Mesendoderm (in vitro differentiated cells): ENCODE measurements around the gene MSMP.
A peak's percentile ranks its signal among the peaks of the same experiment; 100 is the strongest.

Experiments
- DNase-seq: peaks from one replicate; pipeline ENCODE4 v3.0.0; 2013
- H2AK5ac ChIP-seq: 2 replicates; pipeline ENCODE4 v1.6.1; 2013; ENCODE audit warnings: low read length, inconsistent platforms
- H2BK120ac ChIP-seq: 2 replicates; pipeline ENCODE4 v1.6.1; 2013; ENCODE audit warnings: low read depth, mild to moderate bottlenecking, low read length, moderate library complexity, mixed read lengths
- H2BK15ac ChIP-seq: replicated peaks from 2 replicates; pipeline ENCODE4 v1.6.1; 2013; ENCODE audit warnings: low read depth, mild to moderate bottlenecking, moderate library complexity
- H2BK5ac ChIP-seq: 2 replicates; pipeline ENCODE4 v1.6.1; 2013; ENCODE audit warnings: low read length, inconsistent platforms
- H3K18ac ChIP-seq: 2 replicates; pipeline ENCODE4 v1.6.1; 2013; ENCODE audit warnings: mild to moderate bottlenecking, low read length, mixed read lengths
- H3K23ac ChIP-seq: one replicate; pipeline ENCODE4 v1.6.1; 2013; ENCODE audit warnings: low read length
- H3K27ac ChIP-seq: 2 replicates; pipeline ENCODE4 v1.5.1; 2013; ENCODE audit warnings: low read depth, mild to moderate bottlenecking, inconsistent platforms, low read length, moderate library complexity
- H3K27me3 ChIP-seq: 2 replicates; pipeline ENCODE4 v1.6.1; 2013; ENCODE audit warnings: low read length, control low read depth, mild to moderate bottlenecking, inconsistent platforms; ENCODE audit not compliant: insufficient read depth, poor library complexity
- H3K36me3 ChIP-seq: 2 replicates; pipeline ENCODE4 v1.6.1; 2013; ENCODE audit warnings: low read length, inconsistent platforms; ENCODE audit not compliant: control insufficient read depth, insufficient read depth
- H3K4ac ChIP-seq: one replicate; pipeline ENCODE4 v1.6.1; 2013; ENCODE audit warnings: low read depth, mild to moderate bottlenecking, low read length, moderate library complexity
- H3K4me1 ChIP-seq: 2 replicates; pipeline ENCODE4 v1.6.1; 2013; ENCODE audit warnings: low read depth, low read length, inconsistent platforms; ENCODE audit not compliant: control insufficient read depth
- H3K4me2 ChIP-seq: 2 replicates; pipeline ENCODE4 v1.6.1; 2013; ENCODE audit warnings: low read length
- H3K4me3 ChIP-seq: 2 replicates; pipeline ENCODE4 v1.5.1; 2013; ENCODE audit warnings: mild to moderate bottlenecking, low read length
- H3K56ac ChIP-seq: one replicate; pipeline ENCODE4 v1.6.1; 2013; ENCODE audit warnings: low read length
- H3K79me1 ChIP-seq: 2 replicates; pipeline ENCODE4 v1.6.1; 2013; ENCODE audit warnings: low read length, inconsistent platforms
- H3K79me2 ChIP-seq: 2 replicates; pipeline ENCODE4 v1.6.1; 2013; ENCODE audit warnings: mild to moderate bottlenecking, low read length; ENCODE audit not compliant: control insufficient read depth, insufficient read depth
- H3K9ac ChIP-seq: 2 replicates; pipeline ENCODE4 v1.6.1; 2013; ENCODE audit warnings: low read length, inconsistent platforms
- H4K5ac ChIP-seq: one replicate; pipeline ENCODE4 v1.6.1; 2013; ENCODE audit warnings: low read length
- H4K8ac ChIP-seq: one replicate; pipeline ENCODE4 v1.6.1; 2013; ENCODE audit warnings: low read depth, mild to moderate bottlenecking, control low read depth, low read length, moderate library complexity
- WGBS: extraction: QIAGEN DNeasy Blood & Tissue Kit; methylation state at CpG from one replicate; pipeline ENCODE4 v1.1.7; 2013; ENCODE audit warnings: low lambda C conversion rate, missing lambda C conversion rate; ENCODE audit not compliant: insufficient coverage; ENCODE audit errors: extremely low coverage; 5-methylcytosine and 5-hydroxymethylcytosine counted together

The MSMP gene

DNA sequence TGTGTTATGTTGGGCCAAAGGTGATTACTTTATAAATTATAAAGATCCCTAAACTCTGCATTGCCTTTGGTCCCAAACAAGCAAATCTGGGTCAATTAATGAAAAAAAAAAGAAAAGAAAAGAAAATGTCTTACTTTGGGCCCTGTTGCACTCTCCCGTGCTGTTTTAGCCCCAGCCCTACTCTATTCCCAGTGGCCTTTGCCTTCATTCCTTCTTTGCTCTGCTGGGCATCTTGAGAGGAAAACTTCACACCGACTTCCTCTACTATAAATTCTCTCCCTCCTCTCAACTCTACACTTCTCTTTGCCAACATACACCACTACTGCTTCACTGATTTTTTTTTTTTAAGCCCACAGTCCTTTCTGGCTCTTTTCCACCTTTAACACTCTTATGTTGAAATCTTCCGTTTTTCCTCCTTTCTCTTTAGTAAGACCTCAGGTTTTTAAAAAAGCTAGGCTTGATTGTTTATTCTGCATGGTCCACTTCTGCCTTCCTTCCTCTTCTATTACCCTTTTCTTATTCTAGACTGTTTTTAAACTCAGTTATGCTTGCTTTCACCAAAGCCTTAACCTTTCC lies 4.5 kb upstream of the MSMP start:
- DNase-seq, result no peak
- Histone ChIP-seq H4K8ac (no peak overlapping the region), H3K23ac (no peak overlapping the region), H3K4me1 (no peaks in the 10 kb centered on the region), H3K4ac (no peak overlapping the region), H2BK5ac (no peak overlapping the region), H3K27me3 (no peaks in the 10 kb centered on the region), H3K79me2 (no peaks in the 10 kb centered on the region), H3K4me2 (no peak overlapping the region), H3K18ac (no peak overlapping the region), H2BK120ac (no peak overlapping the region), H3K79me1 (no peaks in the 10 kb centered on the region), H2BK15ac (no peak overlapping the region), H3K56ac (no peak overlapping the region), H2AK5ac (no peak overlapping the region), H3K4me3 (no peak overlapping the region), H3K36me3 (no peaks in the 10 kb centered on the region), H4K5ac (no peak overlapping the region), H3K27ac (no peak overlapping the region), H3K9ac (no peak overlapping the region)
- WGBS, result 100% methylated on average over 1 of the region's 3 CpGs

DNA sequence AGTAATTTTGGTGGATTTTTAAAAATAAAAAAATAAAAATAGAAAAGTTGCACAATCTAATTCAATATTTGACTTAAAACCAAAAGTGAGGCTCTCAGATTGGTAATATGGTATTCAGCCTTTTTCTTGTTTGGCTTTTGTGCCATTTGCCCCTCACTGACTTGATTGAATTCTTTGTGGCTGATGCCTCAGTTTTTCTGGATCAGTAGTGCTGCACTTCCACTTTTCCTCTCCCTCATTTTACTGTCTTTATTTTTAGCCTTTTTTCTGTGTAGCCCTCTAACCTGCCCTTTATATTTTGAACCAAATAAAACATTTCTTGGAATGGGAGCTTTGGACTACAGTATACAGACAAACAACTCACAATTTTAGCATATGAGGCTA lies 3.8 kb upstream of the MSMP start:
- no peaks in the 10 kb centered on the region for H3K79me1 ChIP-seq
- H2AK5ac ChIP-seq, result no peak overlapping the region
- DNase-seq, result no peak
- no peak overlapping the region for H3K4me3 ChIP-seq
- no peak overlapping the region for H3K4ac ChIP-seq
- H3K27ac ChIP-seq, result no peak overlapping the region
- H3K23ac ChIP-seq, result no peak overlapping the region
- no peaks in the 10 kb centered on the region for H3K79me2 ChIP-seq
- H3K18ac ChIP-seq, result no peak overlapping the region
- no peak overlapping the region for H2BK15ac ChIP-seq
- H3K56ac ChIP-seq, result peak overlapping the region; percentile 38
- H2BK5ac ChIP-seq, result no peak overlapping the region
- no peaks in the 10 kb centered on the region for H3K4me1 ChIP-seq
- H3K9ac ChIP-seq, result peak overlapping the region; percentile 41
- H3K36me3 ChIP-seq, result no peaks in the 10 kb centered on the region
- H2BK120ac ChIP-seq, result no peak overlapping the region
- H3K4me2 ChIP-seq, result no peak overlapping the region
- no peaks in the 10 kb centered on the region for H3K27me3 ChIP-seq
- H4K5ac ChIP-seq, result no peak overlapping the region
- no peak overlapping the region for H4K8ac ChIP-seq

DNA sequence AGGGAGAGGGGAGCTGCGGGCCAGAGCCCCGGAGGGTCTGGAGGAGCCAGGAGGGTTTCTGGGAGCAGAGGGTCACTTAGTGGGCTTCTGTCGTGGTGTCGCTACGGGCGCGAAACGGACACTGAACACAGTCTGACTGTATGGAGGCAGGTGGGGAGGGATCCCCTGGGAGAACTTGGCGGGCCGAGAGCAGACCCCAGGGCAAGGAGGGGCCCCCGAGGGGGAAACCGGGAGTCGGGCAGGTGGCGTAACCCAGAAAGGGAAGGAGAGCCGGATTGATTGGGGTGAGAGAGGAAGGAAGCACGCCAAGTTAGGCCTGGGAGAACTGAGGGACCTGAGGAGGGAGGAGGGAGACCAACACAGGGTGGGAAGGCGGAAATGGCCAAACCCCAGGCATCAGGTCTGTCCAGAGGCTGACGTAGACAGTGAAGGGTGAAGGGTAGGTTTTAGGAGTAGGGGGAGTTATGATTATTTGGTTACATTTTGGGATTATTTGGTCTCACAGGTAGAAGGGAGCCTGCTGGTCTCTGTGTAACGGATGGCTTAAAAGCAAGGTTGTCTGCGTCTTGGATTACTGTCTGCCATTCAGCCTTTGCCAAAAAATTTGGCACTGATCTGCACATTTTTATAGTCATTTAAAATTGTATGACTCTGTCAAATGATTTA lies 3.3 kb upstream of the MSMP start:
- peak; percentile 75 for DNase-seq
- peak overlapping the region; percentile 88 for H3K4ac ChIP-seq

DNA sequence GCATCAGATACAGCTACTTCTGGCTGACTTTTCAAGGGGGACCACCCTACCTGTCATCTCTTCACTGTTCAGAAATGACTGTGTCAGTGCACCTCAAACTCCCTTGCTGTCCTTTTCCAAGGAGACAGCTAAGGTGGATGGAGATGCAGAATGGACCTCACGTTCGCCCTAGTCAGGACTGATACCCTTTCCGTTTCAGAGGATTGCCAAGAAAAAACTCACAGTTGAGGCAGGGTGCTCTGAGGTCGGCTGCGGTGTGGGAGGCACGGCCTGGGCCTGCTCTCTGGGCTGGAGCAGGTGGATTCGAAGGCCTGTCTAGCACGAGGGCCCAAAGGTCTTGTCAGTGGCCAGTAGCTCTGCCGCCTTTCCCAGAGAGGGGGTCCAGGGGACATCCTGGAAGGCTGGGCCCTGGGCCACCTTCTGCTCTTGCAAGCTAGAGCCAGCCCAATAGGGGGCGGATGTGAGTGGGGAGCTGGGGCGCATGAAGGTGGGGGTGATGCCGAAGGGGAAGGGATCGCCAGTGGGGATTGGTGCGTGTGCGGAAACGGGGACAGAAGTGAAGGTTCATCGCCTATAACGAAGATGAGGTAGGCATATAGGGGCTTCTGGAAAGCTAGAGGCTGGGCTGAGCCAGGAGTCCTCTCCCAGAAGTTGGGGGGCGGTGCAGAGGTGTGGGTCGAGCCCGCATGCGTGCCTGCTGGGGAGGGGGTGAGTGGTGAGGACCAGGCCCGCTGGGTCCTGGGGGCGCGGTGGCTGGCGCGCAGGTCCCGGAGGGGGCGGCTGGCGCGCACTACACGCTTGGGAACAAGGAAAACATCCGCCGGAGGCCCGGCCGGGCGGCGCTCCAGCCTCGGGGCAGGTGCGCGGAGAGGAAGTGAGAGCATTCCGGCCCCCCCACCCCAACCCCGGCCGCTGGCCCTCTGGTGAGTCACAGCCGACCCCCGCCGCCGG lies 2.5 kb upstream of the MSMP start:
- Histone ChIP-seq H3K27me3 (no peaks in the 10 kb centered on the region), H2BK5ac (no peak overlapping the region), H3K9ac (peak overlapping the region; percentile 83), H4K8ac (peak overlapping the region; percentile 90), H3K4me1 (no peaks in the 10 kb centered on the region), H2BK15ac (no peak overlapping the region), H2BK120ac (no peak overlapping the region), H3K23ac (no peak overlapping the region), H4K5ac (no peak overlapping the region), H2AK5ac (no peak overlapping the region), H3K4me3 (peak overlapping the region; percentile 77), H3K4ac (peak overlapping the region; percentile 88), H3K4me2 (peak overlapping the region; percentile 91), H3K36me3 (no peaks in the 10 kb centered on the region), H3K79me2 (no peaks in the 10 kb centered on the region), H3K79me1 (no peaks in the 10 kb centered on the region), H3K18ac (peak overlapping the region; percentile 28), H3K56ac (peak overlapping the region; percentile 95), H3K27ac (peak overlapping the region; percentile 86)
- WGBS, result no CpG with 5 or more reads among the region's 48 CpGs
- DNase-seq, result peak; percentile 83

More for the DNA sequence above, 3.3 kb upstream of the MSMP start:
- Histone ChIP-seq H2BK5ac (peak overlapping the region; percentile 76), H3K36me3 (no peaks in the 10 kb centered on the region), H3K4me1 (no peaks in the 10 kb centered on the region), H3K79me2 (no peaks in the 10 kb centered on the region), H3K79me1 (no peaks in the 10 kb centered on the region), H2AK5ac (peak overlapping the region; percentile 19), H3K56ac (peak overlapping the region; percentile 95), H2BK120ac (no peak overlapping the region), H3K27ac (peak overlapping the region; percentile 86), H4K5ac (no peak overlapping the region), H3K9ac (peak overlapping the region; percentile 83), H2BK15ac (no peak overlapping the region), H3K23ac (no peak overlapping the region), H3K18ac (peak overlapping the region; percentile 28), H3K4me2 (peak overlapping the region; percentile 91), H3K4me3 (peak overlapping the region; percentile 77), H3K27me3 (no peaks in the 10 kb centered on the region), H4K8ac (peak overlapping the region; percentile 90)
- WGBS, result no CpG with 5 or more reads among the region's 20 CpGs

DNA sequence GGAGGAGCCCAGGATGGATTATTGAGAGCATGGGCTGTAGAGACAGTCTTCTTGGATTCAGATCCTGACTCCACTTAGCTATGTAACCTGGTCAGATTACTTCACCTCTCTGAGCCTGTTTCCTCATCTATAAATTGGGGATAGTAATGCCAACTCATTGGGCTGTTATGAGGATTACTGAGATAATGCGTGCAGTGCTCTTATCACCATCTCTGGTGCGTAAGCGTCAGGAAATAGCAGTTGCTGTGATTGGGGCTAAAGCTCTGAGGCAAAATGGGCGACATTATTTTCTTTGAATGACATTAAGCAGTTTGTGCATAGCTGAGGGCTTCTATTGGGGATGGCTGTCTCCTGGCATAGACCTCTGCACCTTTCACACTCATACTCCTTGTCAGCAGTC lies 995 bp upstream of the MSMP start:
- Histone ChIP-seq H3K4ac (no peak overlapping the region), H2AK5ac (no peak overlapping the region), H2BK15ac (no peak overlapping the region), H3K27ac (no peak overlapping the region), H4K8ac (no peak overlapping the region), H3K23ac (no peak overlapping the region), H3K79me2 (no peaks in the 10 kb centered on the region), H3K4me3 (no peak overlapping the region), H2BK5ac (no peak overlapping the region), H3K18ac (no peak overlapping the region), H2BK120ac (no peak overlapping the region), H3K4me1 (peaks cover 1% of the 10 kb centered on the region), H3K27me3 (no peaks in the 10 kb centered on the region), H3K79me1 (peaks cover 3% of the 10 kb centered on the region), H3K56ac (no peak overlapping the region), H3K4me2 (no peak overlapping the region), H3K36me3 (no peaks in the 10 kb centered on the region), H4K5ac (no peak overlapping the region), H3K9ac (no peak overlapping the region)
- no CpG with 5 or more reads among the region's 4 CpGs for WGBS
- DNase-seq, result no peak
